Trophoblast cell (in vitro differentiated cells and primary cell): ENCODE results near the gene ATP2B3.

Experiments
- DNase-seq, 2 donors: peaks; one replicate each; pipeline ENCODE4 v3.0.0-alpha.2; 2016
- H2AFZ ChIP-seq: 2 replicates; pipeline ENCODE4 v1.6.1; 2013; ENCODE audit warnings: low read length, moderate library complexity, mild to moderate bottlenecking; ENCODE audit not compliant: insufficient read depth, poor library complexity
- H2AK5ac ChIP-seq: 2 replicates; pipeline ENCODE4 v1.6.1; 2013; ENCODE audit warnings: mild to moderate bottlenecking, low read length
- H2BK120ac ChIP-seq: 2 replicates; pipeline ENCODE4 v1.6.1; 2013; ENCODE audit warnings: low read length, mild to moderate bottlenecking, moderate library complexity; ENCODE audit not compliant: insufficient read depth, poor library complexity
- H2BK12ac ChIP-seq: 2 replicates; pipeline ENCODE4 v1.6.1; 2013; ENCODE audit warnings: mild to moderate bottlenecking, low read length, moderate library complexity
- H2BK5ac ChIP-seq: 2 replicates; pipeline ENCODE4 v1.6.1; 2013; ENCODE audit warnings: low read length, low read depth, moderate library complexity, mild to moderate bottlenecking; ENCODE audit not compliant: poor library complexity
- H3K14ac ChIP-seq: 2 replicates; pipeline ENCODE4 v1.6.1; 2013; ENCODE audit warnings: mild to moderate bottlenecking, low read length
- H3K18ac ChIP-seq: 2 replicates; pipeline ENCODE4 v1.6.1; 2013; ENCODE audit warnings: mild to moderate bottlenecking, low read length
- H3K23ac ChIP-seq: 2 replicates; pipeline ENCODE4 v1.6.1; 2013; ENCODE audit warnings: low read length
- H3K27ac ChIP-seq: 2 replicates; pipeline ENCODE4 v1.5.1; 2013; ENCODE audit warnings: low read depth, mild to moderate bottlenecking, inconsistent platforms, low read length, moderate library complexity
- H3K27me3 ChIP-seq: 2 replicates; pipeline ENCODE4 v1.6.1; 2013; ENCODE audit warnings: inconsistent platforms, mild to moderate bottlenecking, low read length, moderate library complexity; ENCODE audit not compliant: insufficient read depth
- H3K36me3 ChIP-seq, 2 experiments: 1 replicate in 1 of 2; 2 replicates in 1 of 2; pipeline ENCODE4 v1.6.1; 2013; ENCODE audit warnings: low read length in 2 of 2, mild to moderate bottlenecking in 2 of 2, moderate library complexity in 1 of 2; ENCODE audit not compliant: insufficient read depth in 2 of 2, control insufficient read depth in 1 of 2
- H3K4ac ChIP-seq: 2 replicates; pipeline ENCODE4 v1.6.1; 2013; ENCODE audit warnings: low read depth, mild to moderate bottlenecking, low read length, moderate library complexity
- H3K4me1 ChIP-seq, 2 experiments: 1 replicate in 1 of 2; 2 replicates in 1 of 2; pipeline ENCODE4 v1.6.1; 2013; ENCODE audit warnings: low read length in 2 of 2, mild to moderate bottlenecking in 2 of 2, moderate library complexity in 1 of 2; ENCODE audit not compliant: insufficient read depth in 2 of 2, control insufficient read depth in 1 of 2
- H3K4me2 ChIP-seq: 2 replicates; pipeline ENCODE4 v1.6.1; 2013; ENCODE audit warnings: inconsistent platforms, mild to moderate bottlenecking, low read length, moderate library complexity
- H3K4me3 ChIP-seq: 2 replicates; pipeline ENCODE4 v1.5.1; 2013; ENCODE audit warnings: mild to moderate bottlenecking, low read depth, low read length, inconsistent platforms
- H3K79me1 ChIP-seq: one replicate; pipeline ENCODE4 v1.6.1; 2013; ENCODE audit warnings: low read length
- H3K79me2 ChIP-seq: 2 replicates; pipeline ENCODE4 v1.6.1; 2013; ENCODE audit warnings: low read length, mild to moderate bottlenecking; ENCODE audit not compliant: control insufficient read depth, insufficient read depth, poor library complexity
- H3K9ac ChIP-seq: 2 replicates; pipeline ENCODE4 v1.6.1; 2013; ENCODE audit warnings: mild to moderate bottlenecking, low read length
- H3K9me3 ChIP-seq: 2 replicates; pipeline ENCODE4 v1.6.1; 2013; ENCODE audit warnings: low read depth, mild to moderate bottlenecking, control low read depth, inconsistent platforms, low read length; ENCODE audit not compliant: insufficient read depth
- H4K12ac ChIP-seq: 2 replicates; pipeline ENCODE4 v1.6.1; 2013; ENCODE audit warnings: low read depth, mild to moderate bottlenecking, low read length, moderate library complexity
- H4K8ac ChIP-seq: 2 replicates; pipeline ENCODE4 v1.6.1; 2013; ENCODE audit warnings: low read depth, mild to moderate bottlenecking, low read length, moderate library complexity
- H4K91ac ChIP-seq: one replicate; pipeline ENCODE4 v1.6.1; 2013; ENCODE audit warnings: low read depth, mild to moderate bottlenecking, low read length, moderate library complexity
- WGBS: extraction: QIAGEN DNeasy Blood & Tissue Kit; methylation state at CpG from one replicate; pipeline ENCODE4 v1.1.7; 2013; ENCODE audit warnings: missing lambda C conversion rate; ENCODE audit not compliant: insufficient read length, insufficient coverage; ENCODE audit errors: extremely low coverage; 5-methylcytosine and 5-hydroxymethylcytosine counted together

Gene ATP2B3

DNA sequence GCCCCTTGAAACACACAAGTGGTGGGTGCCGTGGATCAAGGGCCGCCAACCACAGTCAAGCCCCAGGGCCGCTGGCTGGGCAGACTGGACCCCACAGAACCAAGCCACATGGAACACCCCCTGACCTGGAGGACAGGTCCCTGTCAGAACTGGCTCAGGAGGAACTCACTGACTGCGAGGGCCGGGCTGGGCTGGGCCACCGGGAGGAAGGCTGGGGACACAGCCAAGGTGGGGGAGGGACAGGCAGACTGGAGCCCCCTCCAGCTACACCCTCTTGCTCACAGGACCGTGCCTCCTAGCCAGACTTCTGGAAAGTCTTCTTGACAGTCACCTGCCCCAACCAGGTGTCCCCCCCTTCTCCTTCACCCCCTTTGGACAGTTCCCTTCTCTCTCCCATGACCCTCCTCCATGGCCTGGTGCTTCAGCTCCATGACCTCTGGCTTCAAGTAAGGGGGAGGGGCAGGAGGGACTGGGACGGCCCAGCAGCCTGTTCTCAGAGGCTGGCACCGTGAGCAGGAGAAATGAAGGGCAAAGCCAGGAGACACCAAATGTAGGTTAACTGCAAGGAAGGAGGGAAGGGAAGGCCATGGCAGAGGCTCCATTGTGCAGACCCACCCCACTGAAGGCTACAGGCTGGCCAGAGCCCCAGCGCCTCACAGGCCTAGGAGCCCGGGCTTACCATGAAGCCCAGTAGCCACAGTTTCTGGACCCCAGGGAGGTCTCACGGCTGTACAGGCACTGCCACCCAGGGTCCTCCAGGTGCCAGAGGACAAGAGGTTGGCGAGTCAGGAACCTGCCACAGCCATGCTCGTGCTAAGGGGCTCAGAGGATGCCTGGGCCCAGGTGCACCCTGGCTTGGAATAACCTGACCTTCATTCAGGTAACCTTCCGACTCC, 107.0 kb downstream of the ATP2B3 start:
- Histone ChIP-seq H3K4me3 (no peak overlapping the region), H2AK5ac (no peak overlapping the region), H3K79me2 (no peaks in the 10 kb centered on the region), H3K14ac (no peak overlapping the region), H4K12ac (no peak overlapping the region), H2AFZ (no peak overlapping the region), H3K36me3 (no peaks in the 10 kb centered on the region), H2BK120ac (no peak overlapping the region), H3K23ac (no peak overlapping the region), H3K27me3 (no peaks in the 10 kb centered on the region), H3K4ac (no peak overlapping the region), H3K18ac (no peak overlapping the region), H3K4me1 (no peaks in the 10 kb centered on the region), H3K4me2 (no peak overlapping the region), H3K9me3 (no peaks in the 10 kb centered on the region), H4K91ac (no peak overlapping the region), H2BK5ac (no peak overlapping the region), H3K9ac (no peak overlapping the region), H4K8ac (no peak overlapping the region), H3K27ac (no peak overlapping the region), H3K79me1 (no peaks in the 10 kb centered on the region), H2BK12ac (no peak overlapping the region)
- no peak for DNase-seq
- WGBS, result no CpG with 5 or more reads among the region's 15 CpGs

DNA sequence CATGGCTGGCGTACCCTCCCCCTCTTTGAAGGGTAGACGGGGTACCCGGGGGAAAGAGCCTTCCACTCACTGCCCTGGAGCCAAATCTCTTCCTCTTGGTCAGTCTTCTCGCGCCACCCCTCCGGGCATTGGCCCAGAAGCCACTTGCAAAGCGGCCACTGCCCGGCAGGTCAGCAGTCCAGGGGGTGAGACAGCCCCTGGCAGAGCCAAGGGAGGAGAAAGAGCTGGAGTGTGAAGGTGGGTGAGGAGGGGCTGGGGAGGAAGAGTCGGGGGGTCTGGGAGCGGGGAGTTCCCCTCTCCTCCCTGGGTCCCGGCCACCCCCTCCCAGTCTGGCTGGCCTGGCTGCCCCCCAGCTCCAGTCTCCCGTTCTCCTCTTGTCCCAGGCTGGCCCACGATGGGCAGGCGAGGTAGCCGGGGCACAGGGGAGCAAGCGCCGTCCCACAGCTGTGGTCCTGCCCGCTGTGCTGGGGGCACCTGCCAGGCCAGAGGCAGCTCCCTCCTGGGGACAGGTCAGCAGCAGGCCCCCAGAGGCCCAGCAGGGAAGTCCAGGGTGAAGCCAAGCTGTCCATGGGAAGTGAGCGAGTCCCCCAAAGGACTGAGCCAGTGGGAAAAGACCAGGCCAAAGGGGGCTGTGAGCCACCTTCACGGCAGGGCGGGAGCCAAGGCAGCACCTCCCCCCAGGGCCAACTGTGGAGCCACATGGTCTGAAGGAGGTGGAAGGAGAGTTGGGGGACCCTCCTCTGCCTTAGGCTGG, 108.0 kb downstream of the ATP2B3 start:
- Histone ChIP-seq H4K12ac (no peak overlapping the region), H2BK12ac (no peak overlapping the region), H3K4me2 (no peak overlapping the region), H3K14ac (no peak overlapping the region), H3K36me3 (no peaks in the 10 kb centered on the region), H3K9me3 (no peaks in the 10 kb centered on the region), H3K79me2 (no peaks in the 10 kb centered on the region), H3K4me1 (no peaks in the 10 kb centered on the region), H3K23ac (no peak overlapping the region), H4K91ac (no peak overlapping the region), H3K27me3 (no peaks in the 10 kb centered on the region), H3K9ac (no peak overlapping the region), H2AFZ (no peak overlapping the region), H3K4ac (no peak overlapping the region), H2AK5ac (no peak overlapping the region), H2BK120ac (no peak overlapping the region), H4K8ac (no peak overlapping the region), H2BK5ac (no peak overlapping the region), H3K4me3 (no peak overlapping the region), H3K27ac (no peak overlapping the region), H3K79me1 (no peaks in the 10 kb centered on the region), H3K18ac (no peak overlapping the region)
- no CpG with 5 or more reads among the region's 21 CpGs for WGBS
- DNase-seq, result no peak

DNA sequence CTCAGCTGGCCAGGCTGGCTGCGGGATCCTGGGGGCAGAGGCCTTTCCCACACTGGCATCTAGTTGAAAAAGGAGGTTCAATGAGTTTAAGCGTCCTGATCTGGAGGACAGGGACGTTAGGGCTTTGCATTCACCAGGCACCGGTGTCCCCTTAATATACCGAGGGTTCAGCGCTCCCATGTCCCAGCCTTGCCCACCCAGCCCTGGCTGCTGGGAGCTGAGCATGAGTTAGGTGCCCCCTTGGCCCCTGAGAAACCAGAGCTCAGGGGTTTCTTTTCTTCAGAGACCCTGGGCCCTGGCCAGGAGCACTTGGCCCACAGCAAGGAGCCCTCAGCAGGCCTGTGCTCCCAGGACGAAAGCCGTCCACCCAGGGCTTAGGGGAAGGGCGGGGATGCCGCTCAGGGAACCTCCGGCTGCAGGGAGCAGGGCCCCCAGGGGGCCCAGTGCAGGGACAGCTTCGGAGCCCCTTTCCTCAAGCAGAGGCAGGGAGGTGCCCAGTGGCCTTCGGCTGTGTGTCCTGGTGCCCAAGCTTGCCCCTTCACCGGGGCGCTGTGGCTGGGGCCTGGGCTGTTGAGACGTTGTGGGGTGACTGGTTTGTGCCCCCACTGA, 108.7 kb downstream of the ATP2B3 start:
- no CpG with 5 or more reads among the region's 16 CpGs for WGBS
- H3K9ac ChIP-seq, result no peak overlapping the region

DNA sequence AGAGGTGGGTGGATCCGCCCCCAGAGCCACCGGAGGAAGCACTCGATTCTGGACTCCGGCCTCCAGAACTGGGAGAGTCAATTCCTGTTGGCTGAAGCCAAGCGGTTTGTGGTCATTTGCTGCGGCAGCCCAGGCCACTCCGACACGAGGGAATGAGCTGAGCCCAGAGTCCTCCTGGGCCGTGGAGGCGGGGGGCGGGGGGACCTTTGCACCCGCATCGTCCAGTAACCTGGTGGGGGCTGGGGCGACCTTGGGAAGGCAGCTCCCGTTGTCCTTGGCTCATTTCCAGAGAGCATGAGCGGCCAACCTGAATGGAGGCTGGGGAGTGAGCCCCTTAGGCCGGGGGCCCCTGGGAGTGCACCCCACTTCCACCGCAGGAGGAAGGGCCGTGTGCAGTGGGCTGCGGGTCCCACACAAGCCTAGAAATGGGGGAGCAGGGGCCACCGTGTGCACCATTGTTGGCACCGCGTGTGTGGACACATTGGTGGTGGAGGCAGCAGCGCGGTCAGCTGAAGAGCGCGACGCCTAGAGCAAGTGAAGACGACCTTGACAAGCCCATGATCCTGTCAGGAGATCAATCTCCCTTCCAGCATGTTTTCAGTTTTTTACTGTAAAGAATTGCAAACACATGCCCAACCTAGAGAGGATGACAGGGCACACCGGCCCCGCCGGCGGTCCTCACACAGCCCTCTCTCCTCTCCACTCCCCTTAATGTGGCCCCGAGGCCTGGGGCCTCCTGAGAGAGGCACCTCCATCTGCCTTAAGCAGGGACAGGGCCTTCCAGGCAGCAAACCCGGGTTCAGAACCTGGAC, 109.6 kb downstream of the ATP2B3 start:
- Histone ChIP-seq H3K4me3 (no peak overlapping the region), H3K27ac (no peak overlapping the region), H4K12ac (no peak overlapping the region), H3K36me3 (no peaks in the 10 kb centered on the region), H3K23ac (no peak overlapping the region), H3K27me3 (no peaks in the 10 kb centered on the region), H3K4me1 (no peaks in the 10 kb centered on the region), H3K14ac (no peak overlapping the region), H3K9me3 (no peaks in the 10 kb centered on the region), H3K79me1 (no peaks in the 10 kb centered on the region), H4K91ac (no peak overlapping the region), H2BK12ac (no peak overlapping the region), H3K4ac (no peak overlapping the region), H2BK5ac (no peak overlapping the region), H3K18ac (no peak overlapping the region), H3K9ac (no peak overlapping the region), H4K8ac (no peak overlapping the region), H2AFZ (no peak overlapping the region), H2AK5ac (no peak overlapping the region), H3K4me2 (no peak overlapping the region), H3K79me2 (no peaks in the 10 kb centered on the region), H2BK120ac (no peak overlapping the region)
- WGBS, result no CpG with 5 or more reads among the region's 35 CpGs
- peak; percentile 61 to 73 for DNase-seq

More for the DNA sequence above, 108.7 kb downstream of the ATP2B3 start:
- Histone ChIP-seq H3K79me1 (no peaks in the 10 kb centered on the region), H3K23ac (no peak overlapping the region), H2BK12ac (no peak overlapping the region), H3K14ac (no peak overlapping the region), H3K27ac (no peak overlapping the region), H3K18ac (no peak overlapping the region), H3K4ac (no peak overlapping the region), H4K8ac (no peak overlapping the region), H4K91ac (no peak overlapping the region), H3K4me2 (no peak overlapping the region), H2AK5ac (no peak overlapping the region), H3K79me2 (no peaks in the 10 kb centered on the region), H2BK120ac (no peak overlapping the region), H3K27me3 (no peaks in the 10 kb centered on the region), H3K36me3 (no peaks in the 10 kb centered on the region), H2BK5ac (no peak overlapping the region), H4K12ac (no peak overlapping the region), H3K9me3 (no peaks in the 10 kb centered on the region), H3K4me3 (no peak overlapping the region), H2AFZ (no peak overlapping the region), H3K4me1 (no peaks in the 10 kb centered on the region)
- DNase-seq, result no peak
